Measurements from ENCODE around the gene JADE1.

The JADE1 gene

DNA sequence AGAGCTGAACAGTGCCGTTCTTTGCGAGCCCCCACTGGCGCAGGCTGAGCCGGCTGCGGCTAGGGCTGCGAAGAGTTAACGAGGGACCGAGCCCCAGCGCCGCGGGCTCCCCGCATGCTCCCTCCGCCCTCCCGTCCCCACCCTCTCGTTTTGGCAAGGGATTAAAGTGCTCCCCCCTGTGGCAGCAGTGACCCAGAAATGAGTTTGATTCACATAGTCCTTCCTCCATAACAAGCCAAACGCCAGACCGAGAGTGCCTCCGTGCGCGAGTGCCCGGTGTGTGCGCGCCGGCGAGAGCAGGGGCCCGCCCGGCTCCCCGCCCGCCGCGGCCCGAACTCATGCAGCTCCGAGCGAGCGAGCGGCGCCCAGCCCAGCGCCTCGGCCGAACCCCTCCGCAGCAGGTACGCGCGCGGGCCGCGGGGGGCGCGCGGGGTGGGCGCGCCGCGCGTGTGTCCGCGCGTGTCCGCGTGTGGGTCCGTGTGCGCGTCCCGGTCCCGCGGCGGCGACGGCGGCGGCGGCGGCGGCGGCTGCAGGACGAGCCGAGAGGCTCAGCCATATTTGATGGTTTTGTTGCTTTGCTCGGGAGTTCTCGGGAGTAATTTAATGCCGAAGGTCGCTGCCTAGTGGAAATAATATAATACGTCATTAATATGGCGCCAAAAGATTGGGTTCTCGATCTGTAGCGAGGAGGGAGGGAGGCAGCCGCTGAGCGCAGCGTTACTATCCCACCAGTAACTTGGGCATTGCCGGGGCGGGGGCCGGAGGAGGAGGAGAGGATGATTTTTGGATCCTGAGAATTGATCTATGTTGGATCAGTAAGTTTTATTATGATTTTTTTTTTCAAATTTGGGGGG, at the start of gene JADE1:
Gene JADE1 (plus strand): TSS at position 224 of the 854 bp plus-strand sequence. CDS start 22,059 bp downstream, outside the sequence.
- DNase-seq (ENCODE audit: low read depth, low spot score): peak; percentile 87

DNA sequence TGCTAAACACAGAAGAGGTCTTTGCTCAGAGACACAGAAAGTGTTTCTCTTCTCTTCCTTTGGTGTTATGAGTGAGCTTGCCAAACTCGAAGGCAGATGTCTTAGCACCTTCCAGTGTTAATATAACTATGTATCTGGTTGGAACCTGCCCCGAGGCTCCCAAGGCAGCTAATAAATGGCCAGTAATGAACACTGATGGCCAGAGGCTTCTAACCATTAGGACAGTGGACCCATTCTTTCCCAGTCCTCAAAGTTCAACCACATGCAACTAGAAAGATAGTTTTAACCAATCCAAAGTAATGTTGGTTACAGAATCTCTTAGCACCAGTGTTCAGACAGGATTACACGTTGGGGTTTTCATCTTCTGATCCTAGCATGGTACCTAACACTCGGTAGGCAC, 42.7 kb upstream of the JADE1 start:
- no peak for DNase-seq (ENCODE audit: low read depth, low spot score)

DNA sequence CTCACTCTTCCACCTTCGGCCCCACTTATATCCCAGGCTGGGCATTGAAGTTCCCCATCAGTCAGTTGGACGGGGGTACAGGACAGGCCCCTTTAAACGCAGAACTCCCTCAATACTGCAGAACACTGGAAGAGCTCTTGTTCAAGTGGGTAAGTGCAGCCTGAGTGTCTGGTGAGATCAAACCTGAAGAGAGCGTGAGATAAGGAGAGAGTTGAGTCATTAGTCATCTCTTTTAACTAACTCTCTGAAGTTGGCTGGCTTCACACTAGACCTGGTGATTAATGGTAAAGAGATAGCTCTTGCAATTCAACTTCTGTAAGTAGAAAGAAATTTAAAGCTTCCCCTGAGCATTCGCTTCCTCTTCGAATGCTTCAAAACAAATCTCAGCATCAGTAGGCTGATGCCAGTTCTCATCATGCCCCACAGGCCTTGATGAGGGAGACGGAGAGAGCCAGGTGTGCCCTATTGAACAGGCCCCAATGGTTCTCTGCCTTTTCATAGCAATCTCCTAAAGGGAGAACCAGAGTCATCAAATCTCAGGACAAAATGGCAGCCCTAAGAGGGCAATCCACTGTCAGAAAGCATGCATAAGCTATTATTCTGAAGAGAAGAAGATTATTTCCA, 41.0 kb upstream of the JADE1 start:
- DNase-seq (ENCODE audit: low read depth, low spot score): no peak

DNA sequence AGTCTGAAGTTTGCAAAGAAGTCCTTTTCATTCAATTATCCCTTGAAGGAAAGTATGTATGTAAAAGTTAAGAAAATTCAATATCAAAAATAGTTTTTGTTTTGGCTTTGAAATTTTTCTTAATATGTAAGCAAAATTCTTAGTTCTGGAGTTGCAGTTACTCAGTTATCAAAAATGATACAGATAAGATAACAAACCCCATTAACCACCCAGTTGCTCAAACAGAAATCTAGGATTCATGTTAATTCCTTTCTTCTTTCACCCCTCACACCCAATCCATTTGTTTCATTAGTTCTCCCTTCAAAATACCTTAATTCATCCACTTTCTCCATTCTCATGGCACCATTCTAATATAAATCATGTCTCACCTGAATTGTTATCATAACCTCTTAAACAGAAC, 40.5 kb upstream of the JADE1 start:
- DNase-seq (ENCODE audit: low read depth, low spot score): no peak

DNA sequence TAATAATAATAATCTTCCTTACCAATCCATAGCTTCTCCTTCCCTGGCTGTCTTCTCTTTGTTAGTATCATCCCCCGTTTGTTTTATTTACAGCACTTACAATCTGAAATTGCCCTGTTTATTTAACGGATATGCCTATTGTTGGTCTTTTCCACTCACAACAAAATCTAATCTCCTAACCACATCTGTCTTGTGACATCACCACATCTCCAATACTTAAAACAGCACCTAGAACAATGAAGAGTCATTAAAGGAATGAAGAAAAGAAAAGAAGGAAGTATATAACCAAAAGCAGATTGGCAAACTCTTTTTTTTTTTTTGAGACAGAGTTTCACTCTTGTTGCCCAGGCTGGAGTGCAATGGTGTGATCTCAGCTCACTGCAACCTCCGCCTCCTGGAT, 38.7 kb upstream of the JADE1 start:
- DNase-seq (ENCODE audit: low read depth, low spot score): no peak

DNA sequence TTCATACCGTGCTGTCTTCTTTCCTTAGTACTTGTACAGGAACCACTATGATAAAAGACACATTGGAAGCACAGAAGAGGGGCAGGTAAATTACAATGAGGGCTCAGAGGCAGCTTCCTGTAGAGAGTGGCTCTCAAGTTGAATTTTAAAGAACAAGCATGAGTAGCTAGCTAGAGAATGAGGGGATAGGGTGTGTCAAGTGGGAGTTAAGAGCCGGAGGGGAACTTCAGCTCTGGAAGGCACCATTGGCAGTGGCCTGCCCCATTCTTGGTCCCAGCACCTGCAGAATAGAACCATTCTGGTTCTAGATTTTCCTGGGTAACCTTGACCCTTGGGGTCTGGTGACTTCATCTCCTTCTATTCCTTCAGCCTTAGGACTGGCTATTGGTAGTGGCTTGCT, 34.0 kb upstream of the JADE1 start:
- no peak for DNase-seq (ENCODE audit: low read depth, low spot score)

DNA sequence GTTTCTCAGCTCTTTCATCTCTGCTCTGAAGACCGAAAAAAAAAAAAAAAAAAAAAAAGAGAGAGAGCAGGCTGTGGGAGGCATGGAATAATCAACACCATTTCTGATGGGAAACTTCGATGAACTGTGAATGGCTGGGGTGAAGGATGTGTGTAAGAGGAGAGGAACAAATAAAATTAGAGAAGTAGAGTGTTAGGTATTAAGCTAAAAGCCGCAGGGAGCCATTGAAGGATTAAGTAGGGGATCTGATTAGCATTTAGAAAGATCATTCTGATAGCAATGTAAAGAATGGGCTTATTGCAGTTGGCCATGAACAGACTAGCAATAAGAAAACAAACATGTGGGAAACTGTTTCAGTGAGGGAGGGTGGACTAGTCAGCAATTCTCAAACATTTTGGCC, 33.6 kb upstream of the JADE1 start:
- no peak for DNase-seq (ENCODE audit: low read depth, low spot score)

DNA sequence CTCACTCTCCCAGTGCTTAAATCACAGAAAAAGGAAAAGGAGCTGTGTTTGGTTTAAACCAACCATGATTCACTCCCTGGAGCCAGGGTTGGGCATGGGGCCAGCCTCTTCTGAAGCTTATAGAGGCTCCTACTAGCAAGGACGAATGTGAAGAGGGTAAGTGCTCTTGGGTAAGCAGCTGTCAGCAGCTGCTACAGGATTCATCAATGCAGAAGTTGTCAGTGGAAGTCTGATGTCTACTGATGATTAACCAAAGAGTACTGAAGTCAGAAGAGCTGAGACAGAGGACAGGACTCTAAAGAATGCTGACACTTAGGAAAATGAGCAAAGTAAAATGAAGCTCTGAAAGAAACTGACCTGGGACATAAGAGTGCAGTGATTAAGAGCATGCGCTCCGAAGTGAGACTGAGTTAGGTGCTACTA, 32.7 kb upstream of the JADE1 start:
- DNase-seq (ENCODE audit: low read depth, low spot score): no peak

DNA sequence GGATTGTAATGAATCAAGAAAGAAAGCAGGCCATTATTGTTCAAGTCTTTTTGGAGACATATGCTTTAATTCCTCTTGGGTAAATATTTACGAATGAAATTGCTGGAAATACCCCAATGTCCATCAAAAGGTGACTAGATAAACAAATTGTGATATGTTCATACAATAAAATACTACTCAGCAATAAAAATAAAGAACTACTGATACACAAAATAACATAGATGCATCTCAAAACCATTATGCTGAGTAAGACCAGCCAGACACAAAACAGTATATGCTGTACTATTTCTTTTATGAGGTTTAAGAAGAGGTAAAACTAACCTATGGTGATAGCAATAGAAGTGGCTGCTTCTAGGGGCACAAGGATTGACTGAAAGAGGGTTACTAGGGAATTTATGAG, 28.8 kb upstream of the JADE1 start:
- no peak for DNase-seq (ENCODE audit: low read depth, low spot score)

DNA sequence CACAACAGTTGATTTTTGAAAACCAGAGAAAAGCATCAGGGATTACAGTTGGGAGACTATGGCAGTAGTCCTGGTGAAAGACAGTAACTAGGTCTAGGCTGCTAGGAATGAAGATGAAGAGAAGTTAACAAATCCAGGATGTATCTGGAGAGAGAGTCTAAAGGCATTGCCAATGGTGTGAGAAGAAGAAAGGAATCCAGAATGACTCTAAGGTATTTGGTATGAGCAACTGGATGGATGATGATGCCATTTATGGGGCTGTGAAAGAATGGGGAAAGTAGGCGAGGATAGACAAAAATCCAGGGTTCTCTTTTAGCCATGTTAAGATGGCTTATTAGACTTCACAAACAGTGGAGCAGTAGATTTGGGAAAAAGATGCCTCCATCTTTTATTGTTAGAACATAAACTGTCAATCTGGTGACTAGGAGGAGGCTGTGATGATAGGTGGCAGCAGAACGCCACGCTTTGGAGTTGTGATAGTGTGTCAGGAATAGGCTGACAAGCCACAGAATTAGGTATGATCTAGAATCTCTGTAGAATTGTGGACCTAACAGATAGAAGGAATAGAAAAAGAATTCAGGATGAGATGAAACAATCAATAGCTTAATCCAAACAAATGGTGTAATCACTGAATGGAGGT, 27.3 kb upstream of the JADE1 start:
- DNase-seq (ENCODE audit: low read depth, low spot score): peak; percentile 42

DNA sequence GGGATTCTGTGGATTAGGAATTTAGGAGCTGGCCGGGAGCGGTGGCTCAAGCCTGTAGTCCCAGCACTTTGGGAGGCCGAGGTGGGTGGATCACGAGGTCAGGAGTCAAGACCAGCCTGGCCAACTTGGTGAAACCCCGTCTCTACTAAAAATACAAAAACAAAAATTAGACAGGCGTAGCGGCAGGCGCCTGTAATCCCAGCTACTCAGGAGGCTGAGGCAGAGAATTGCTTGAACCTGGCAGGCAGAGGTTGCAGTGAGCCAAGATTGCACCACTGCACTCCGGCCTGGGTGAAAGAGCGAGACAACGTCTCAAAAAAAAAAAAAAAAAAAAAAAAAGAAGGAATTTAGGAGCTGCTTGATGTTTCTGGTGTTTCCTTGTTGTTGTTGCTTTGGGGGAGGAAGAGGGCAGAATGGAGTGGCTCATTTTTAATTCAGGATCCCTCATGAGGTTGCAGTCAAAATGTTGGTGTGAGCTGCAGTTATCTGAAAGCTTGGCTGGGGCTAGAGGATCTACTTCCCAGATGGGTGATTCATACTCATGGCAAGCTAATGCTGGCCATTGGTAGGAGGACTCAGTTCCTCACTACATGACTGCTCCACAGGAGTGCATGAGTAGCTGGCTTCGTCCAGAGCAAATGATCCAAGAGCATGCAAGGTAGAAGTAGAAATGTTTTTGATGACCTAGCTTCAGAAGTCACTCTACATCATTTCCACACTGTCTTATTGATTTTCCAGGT, 26.5 kb upstream of the JADE1 start:
- no peak for DNase-seq (ENCODE audit: low read depth, low spot score)

DNA sequence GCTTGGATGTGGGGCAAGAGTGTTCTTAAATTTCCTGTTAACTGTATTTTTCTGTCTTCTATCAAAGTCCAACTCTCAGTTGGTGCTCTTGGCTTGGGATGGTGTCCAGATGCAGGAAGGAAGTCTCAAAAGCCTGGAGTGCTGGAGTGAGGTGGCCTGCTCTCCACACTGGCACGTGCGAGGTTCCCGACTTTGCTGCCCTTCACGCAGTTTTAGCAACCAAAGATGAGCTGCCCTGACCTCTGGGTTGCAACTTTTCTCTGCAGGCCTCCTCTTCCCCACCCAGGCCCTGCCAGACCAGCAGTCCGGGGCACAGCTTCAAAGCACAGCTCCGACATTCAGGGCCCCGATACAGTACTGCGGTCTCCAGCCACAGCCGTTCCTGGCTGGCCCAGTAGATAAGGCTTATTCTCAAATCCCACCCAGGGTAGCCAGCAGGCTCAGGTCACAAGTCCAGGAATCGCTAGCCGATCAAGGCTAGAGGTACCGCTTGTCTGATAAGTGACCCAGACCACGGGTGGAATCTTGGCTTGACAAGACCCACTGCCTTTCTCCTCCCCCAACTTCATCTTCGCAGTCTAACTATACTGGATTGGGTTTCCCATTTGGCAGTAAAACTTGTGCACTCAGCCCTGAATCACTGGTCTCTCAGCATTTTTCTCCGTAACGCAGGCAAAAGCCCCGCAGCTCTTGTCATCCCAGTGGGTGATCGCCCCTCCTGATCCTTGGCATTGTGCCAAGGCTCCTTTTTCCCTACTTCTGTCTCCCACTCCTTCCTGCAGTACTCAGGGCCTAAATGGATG, 21.8 kb upstream of the JADE1 start:
- DNase-seq (ENCODE audit: low read depth, low spot score): no peak

DNA sequence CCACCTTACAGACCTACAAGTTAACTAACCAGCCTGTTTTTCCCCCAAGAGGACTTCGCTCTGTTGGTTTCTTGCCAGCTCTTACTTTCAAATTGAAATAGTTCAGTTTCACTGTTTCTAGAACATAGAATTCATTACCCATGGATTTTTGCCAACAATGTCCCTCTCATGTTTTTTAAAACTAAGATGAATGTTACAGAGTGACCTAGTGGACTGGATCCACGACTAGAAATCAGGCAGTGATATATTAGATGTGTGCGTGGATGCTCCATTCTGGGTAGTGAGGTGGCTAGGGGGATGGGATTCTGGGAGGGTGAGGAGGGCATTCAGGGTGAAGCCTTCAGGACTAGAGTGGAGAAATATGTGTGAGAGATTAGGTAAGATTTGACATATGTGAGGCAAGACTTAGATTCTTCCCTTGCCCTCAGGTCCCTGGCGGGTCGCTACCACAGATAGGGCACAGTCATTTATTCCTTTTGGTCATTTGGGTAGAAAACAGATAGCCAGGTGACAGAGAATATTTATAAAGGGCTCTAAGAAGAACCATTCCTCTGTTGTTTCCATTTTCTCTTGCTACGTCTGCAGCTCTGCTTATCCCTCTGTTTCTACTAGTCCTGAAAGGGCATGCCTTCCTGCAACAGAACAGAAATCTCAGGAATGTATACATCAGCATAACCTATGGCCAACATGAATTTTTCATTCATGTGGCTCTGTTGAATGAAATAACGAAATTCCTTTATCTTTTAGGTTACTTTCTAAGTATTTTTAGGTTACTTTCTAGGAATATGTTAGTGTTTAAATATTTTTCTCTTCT, 15.4 kb upstream of the JADE1 start:
- no peak for DNase-seq (ENCODE audit: low read depth, low spot score)

DNA sequence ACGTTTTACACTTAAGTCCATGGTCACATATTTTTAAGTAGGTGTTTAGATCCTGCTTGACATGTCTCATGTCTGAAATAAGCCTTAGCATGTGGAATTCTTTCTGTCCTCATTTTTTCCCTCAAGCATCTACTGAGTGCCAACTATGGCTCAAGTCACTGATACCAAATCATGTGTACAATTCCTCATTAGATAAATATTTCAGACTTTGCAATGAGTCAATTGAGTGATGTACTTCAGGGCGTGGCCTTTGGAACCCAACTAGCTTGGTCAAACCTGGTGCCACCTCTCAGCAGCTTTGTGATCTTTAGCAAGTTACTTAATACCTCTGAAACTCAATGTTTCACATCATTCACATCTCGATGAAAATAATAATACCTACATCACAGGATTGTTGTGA, 12.6 kb upstream of the JADE1 start:
- no peak for DNase-seq (ENCODE audit: low read depth, low spot score)

DNA sequence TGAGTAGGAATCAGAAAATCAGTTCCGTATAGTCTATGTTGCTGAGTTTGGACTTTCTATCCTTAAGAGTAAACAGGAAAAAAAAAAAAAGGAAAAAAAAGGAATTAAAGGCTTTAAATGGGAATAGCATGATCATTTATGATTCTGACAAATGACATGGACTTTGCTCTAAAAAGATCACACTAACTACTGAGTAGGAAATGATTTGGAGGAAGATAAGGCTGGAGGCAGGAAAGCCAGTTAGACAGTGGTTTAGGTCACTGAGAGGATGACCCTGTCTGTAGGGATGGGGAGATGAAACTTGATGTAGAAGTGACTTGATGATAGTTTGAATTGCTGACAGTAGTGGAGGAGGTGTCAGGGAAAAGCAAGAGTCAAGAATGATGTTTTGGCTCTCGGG, 9.2 kb upstream of the JADE1 start:
- DNase-seq (ENCODE audit: low read depth, low spot score): no peak

DNA sequence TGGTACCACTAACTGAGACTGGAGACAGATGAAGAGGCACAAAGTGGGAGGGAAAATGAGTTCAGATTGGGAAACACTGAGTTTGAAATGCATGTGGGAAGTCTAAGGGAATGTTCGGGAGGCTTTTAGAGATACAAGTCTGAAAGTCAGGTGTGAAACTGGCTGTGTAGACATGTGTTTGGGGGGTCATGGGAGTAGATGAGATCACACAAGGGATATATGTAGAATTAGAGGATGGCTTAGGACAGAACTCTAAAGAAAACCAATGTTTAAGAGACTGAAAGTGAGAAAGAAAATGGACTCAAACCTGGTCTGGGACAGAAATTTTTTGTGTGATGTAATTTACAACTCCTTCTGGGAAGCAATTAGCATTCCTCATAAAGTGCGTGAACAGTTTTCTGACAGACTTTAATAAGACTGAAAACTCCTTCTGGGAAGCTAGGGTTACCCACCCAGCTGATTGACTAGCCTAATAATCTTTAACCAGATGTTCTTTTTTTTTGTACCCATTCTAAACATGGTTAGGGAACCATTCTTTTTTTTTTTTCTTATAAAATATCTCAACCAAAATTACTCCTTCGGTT, 8.7 kb upstream of the JADE1 start:
- no peak for DNase-seq (ENCODE audit: low read depth, low spot score)

DNA sequence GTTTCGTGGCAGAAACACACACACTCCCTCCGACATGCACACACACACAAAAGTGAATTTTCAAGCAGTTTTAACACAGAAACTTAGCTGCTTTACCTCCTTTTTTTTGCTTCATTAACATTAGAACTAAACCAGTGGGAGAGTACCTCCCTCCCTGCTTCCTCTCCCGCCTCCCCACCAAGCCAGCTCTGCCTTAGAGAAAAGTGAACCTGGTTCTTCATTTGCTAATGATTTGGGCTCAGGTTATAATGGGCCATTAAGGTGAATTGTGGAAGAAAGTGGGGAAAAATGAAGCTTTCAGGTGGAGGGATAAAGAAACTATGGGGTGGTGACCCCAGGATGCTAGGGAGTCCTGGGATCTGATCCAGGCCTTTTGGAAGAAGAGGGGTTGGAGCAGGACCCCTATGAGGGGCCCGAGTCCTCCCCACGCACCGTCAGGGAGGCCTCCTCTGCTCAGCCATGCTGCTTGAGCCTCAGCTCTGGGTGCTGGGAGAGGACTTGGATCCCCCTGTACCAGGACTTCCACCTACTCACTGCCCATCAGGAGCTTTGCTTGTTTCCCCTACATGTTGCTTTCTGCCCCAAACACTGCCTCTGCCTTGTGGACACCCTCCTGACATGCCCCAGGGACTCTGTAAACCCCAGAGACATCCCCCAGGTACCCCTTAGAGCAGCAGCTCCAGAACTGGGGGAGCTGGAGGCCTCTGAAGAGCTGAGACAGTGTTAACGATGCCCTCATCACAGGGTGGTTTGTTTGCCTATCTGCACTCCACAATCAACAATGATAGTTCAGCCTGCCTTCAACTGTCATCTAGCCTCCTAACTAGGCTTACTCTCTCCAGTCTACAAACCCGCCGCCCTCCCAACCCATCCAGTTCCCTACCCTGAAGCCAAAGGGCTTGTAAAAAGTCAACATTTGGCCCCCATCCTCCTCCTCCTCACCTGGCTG, 6.5 kb upstream of the JADE1 start:
- no peak for DNase-seq (ENCODE audit: low read depth, low spot score)

DNA sequence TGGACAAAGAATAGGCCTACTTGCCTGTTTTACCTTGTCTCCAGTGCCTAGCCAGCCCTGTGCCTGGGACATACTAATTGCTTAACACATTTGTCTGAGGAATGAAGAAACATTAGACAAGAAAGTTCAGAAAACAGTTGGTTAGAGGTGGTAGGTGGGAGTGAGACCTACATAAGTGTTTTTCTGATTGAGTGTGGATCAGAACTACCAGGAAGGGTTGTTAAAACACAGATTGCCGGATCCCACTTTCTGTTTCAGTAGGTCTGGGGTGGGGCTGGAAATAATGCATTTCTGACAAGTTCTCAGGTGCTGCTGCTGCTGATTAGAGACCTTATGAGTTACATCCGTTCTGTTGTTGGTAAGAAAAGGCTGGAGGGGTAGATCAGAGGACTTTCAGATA, 5.7 kb upstream of the JADE1 start:
- no peak for DNase-seq (ENCODE audit: low read depth, low spot score)

DNA sequence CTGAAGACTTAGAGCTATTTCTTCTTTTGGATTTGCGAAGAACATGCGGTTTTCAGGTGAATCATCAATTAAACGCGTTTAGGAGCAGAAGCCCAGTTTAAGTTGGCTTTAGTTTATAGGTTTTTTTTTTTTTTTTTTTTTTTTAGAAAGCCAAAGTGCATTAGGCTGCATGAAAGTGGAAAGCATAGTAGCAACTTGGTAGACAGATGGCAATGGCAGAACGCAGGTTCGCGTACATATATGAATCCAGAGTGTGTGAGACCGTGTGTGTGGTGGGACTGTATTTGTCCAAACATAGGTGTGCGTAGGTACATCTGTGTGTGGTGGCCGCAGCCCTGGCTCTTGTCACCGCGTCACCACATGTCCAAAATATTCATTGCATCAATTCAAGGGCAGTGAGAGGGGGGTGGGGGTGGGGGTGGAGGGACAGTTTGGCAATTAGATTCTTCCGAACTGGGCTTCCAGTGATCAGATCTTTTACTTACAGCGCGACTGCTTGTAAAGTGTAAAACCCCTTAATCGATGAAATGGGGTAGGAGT, 901 bp downstream of the JADE1 start:
- no peak for DNase-seq (ENCODE audit: low read depth, low spot score)

Data from activated CD4-positive, CD25-positive, alpha-beta regulatory T cell treated with anti-CD3 and anti-CD28 coated beads, Interleukin-2, amount 50 U/mL, for 16 hours (primary cell).